NCI-H524 (cell line): ENCODE data around the gene IL23A.
"Not testable (repeated sequence)": the region's sequence is repeated elsewhere in the genome, so short reads cannot be mapped to it uniquely, and the experiment has no call there.

ENCODE experiments used
- DNase-seq, 2 experiments: peaks; one replicate each; lab custom pipeline; 2025; lab: John Stamatoyannopoulos, UW

IL23A gene

GRCh38 chr12:56326126-56326525 lies 12.6 kb upstream of the IL23A start:
- DNase-seq = no peak

DNA sequence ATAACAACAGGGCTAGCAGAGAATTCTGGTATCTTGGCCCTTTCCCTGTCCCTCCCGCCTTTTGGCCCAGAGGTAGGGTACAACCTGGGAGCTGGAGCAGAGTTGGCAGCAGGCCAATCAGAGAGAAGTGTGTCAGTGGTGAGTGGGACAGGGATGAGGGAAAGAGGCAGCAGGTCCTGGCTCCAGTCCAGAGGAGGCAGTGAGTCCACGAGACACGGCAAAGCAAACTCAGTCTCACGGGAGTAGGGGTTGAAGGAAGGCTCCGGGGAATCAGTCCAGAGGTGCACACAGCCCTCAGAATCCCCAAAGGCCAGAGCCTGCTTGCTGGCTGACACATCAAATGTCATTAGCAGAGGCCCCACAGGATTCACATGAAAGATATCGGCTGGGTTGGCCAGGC lies 12.2 kb upstream of the IL23A start:
- DNase-seq = no peak

DNA sequence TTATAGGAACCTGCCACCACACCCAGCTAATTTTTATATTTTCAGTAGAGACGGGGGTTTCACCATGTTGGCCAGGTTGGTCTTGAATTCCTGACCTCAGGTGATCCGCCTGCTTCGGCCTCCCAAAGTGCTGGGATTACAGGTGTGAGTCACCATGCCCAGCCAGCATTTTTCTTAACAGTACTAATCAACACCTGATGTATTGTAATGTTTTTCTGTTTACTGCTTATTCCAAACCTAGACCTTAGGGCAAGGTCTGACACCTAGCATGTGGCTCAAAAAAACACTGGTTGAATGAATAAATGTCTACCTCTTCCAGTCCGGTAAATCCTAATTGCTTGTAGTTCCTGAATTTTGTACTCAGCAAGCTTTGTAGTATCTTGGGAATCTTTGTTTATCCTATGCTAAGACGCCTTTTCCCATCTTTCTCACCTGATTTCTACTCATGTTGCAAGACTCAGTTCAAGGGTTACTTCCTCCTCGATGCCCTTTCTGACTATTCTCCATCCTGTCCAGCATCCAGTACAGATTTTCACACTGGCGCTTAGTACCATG lies 7.7 kb upstream of the IL23A start:
- DNase-seq = no peak

DNA sequence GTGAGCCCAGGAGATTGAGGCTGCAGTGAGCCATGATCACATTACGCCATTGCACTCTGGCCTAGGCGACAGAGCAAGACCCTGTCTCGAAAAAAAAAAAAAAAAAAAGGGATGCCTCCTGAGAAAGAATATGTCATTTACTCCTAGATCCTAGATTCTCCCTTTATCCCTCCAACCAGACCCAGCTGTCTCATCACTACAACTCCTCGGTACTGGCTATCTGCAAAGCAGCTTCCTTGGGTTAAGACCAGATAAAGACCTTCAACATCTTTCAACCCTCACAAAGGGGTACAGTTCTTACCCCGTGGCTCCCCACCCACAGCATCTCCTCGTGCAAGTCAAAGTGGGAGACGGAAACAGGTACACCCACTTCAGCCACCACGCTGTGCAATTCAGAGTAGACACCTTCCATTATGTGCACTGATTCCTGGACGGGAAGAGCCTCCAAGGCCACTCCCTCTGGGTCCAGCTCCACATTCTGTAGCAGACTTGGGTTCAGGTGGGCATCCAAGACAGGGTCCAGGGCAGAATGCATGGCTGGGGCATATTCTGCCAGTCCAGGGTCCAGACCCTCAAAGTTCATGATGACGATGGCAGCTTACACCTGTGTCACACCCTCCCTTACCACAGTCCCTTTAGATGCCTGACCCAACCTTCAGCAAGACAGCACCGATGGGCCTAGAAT lies 6.0 kb upstream of the IL23A start:
- DNase-seq = no peak

DNA sequence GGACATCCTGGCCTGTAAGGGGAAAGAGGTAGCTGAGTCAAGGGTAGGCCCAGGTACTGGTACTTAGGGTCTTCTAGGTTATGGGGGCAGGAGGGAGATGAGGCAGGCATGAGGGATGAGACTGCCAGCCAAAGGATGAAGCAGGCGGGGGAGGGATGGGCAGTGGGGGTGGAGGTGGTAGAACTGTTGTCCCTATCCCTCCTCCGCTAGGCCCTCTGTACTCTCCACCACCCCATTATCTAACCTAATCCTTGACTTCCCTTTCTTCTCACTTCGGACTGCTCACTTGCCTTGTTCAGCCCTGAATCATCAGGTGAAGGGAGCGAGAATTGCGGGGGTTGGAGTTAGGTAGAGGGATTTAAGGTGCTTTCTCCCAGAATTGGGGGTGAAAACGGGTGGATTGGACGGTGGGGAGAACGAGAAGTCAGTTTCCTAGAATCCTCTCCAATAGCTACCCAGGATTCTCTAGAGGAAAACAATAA lies 5.4 kb upstream of the IL23A start:
- DNase-seq = no peak

- peak; percentile 92 to 93 for DNase-seq
These were observed 4.8 kb upstream of the IL23A start, which contains the start of gene PAN2 for GRCh38 chr12:56333679-56334489. TSS of gene PAN2 (minus strand) at chr12:56334000. CDS start at chr12:56333094, 906 bp downstream.

- no peak for DNase-seq
These were observed 4.2 kb upstream of the IL23A start for GRCh38 chr12:56334490-56334793.

GRCh38 chr12:56335527-56335926 lies 3.2 kb upstream of the IL23A start:
- not testable (repeated sequence) for DNase-seq

- DNase-seq = no peak
These were observed 2.1 kb upstream of the IL23A start for GRCh38 chr12:56336361-56337167.

DNA sequence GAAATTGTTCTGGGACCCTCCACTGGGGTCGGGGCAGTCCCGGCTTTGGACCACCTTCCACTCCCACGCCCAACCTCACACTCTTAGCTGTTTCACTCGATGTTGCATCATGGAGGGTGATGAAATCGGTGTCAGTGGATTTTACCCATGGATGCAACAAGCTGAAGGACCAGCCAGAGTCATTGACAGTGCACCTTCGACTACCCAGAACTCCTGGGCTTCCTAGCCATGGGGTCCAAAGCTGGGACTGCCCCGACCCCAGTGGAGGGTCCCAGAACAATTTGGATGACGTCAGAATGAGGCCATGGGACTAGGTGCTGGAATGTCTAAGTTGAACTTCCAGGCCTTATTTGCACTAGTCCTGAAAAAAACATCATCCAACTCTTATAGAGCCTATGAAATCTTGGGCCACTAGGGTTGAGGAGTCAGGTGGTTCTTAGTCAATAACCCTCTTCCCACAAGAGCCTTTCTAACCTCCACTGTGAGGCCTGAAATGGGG lies 882 bp upstream of the IL23A start:
- DNase-seq = no peak

DNA sequence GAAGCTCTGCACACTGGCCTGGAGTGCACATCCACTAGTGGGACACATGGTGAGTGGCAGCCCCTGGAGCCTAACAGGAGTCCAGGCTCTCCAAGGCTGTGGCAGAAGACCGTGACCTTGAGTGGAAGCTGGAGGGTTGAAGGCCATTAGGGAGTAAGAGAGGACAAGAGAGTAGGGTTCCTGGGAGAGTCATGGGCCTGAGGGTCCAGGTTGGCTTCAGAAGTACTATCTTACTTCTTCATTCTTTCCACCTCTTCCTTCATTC lies 406 bp downstream of the IL23A start:
- DNase-seq = no peak

GRCh38 chr12:56341616-56342015 lies 2.9 kb downstream of the IL23A start:
- no peak for DNase-seq

GRCh38 chr12:56342290-56342689 lies 3.6 kb downstream of the IL23A start:
- not testable (repeated sequence) for DNase-seq

GRCh38 chr12:56346675-56347074 lies 8.0 kb downstream of the IL23A start:
- DNase-seq = no peak

DNA sequence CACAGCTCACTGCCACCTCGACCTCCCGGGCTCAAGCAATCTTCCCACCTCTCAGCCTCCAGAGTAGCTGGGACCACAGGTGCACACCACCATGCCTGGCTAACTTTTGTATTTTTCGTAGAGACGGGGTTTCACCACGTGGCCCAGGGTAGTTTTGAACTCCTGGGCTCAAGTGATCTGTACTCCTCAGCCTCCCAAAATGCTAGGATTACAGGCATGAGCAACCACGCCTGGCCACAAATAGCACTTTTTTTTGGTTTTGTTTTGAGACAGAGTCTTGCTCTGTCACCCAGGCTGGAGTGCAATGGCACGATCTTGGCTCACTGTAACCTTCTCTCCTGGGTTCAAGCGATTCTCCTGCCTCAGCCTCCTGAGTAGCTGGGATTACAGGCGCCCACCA lies 8.6 kb downstream of the IL23A start:
- not testable (repeated sequence) for DNase-seq

DNA sequence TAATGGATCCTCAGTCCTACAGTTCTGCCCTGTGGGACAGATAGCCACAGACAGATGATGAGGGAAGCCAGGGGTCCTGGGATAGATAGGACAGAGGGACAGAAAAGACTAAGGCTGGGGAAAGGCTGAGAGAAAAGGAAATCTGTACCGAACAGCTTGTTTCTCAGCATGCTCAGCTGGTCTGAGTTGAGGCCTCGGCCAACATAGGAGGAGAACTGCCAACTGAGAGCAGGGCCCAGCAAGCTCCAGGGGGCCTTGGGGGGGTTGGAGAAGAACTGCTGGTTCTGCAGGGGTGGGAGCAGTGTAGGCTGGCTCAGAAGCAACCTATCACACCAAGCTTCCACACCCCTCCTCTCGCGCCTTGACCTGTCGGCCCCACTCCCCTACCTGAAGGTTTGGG lies 10.1 kb downstream of the IL23A start:
- no peak for DNase-seq

- no peak for DNase-seq
These were observed 12.0 kb downstream of the IL23A start for GRCh38 chr12:56350662-56351061.

GRCh38 chr12:56351325-56351724 lies 12.6 kb downstream of the IL23A start:
- no peak for DNase-seq

DNA sequence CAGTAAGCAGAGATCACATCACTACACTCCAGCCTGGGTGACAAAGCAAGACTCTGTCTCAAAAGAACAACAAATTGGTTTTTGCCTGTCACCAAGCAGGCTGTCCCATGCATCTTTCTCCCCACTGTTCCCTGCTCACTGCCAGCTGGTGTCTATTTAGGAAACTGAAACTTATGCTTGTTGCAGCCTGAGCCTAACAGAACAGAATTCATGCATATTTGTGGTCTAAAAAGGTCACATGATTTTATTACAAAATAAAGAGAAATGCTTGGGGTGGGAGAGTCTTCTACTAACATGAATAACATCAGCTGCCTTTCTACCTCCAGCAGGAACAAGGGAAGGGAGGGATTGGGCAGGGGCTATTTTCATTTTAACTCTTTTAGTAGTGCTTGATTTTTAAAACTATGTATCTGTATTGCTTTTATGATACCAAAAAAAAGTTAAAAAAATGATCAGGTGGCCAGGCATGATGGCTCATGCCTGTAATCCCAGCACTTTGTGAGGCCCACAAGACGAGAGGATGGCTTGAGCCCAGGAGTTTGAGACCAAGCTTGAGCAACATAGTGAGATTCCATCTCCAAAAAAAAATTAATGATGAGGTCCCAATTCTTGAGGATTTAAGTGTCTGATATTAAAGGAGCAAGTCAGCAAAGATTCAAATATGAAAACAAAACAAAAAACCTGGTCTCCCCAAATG lies 20.3 kb downstream of the IL23A start:
- no peak for DNase-seq

DNA sequence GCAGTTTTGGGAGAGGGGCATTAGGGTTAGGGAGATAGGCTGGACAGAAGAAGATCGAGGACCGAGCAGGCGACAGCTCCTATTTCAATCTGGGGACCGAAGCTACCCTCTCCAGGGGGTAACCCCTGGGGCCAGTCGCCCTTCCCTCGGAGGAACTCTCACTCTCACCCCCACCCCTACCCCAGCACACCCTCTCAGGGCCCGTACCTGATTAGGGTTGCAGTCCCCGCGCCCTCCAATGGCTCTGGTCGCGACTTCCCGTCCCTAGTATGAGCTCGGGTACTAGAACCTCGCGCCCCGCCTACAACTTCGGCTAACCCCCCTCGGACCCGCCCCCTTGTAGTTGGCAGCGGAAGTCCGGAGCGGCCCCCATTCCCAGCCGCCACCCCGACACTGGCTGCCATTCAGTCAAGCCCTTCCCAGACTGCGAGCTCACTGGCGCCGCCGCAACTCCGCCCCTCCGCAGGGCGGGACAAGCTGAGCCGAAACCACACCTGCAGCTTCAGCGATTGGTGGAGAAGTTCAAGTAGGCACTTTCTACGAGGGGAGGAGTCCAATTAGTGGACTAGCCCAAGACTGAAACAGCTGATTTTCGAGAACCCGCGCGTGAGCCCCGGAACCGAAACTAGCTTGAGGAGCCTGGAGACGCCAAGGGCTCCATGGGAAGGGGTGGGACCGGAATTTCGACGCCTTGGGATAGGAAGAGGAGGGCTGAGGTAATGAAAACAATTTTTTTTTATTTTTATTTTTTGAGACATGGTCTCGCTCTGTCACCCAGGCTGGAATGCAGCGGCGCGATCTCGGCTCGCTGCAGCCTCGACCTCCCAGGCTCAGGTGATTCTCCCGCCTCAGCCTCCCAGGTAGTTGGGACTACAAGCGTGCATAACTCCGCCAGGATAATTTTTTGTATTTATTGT lies 21.4 kb downstream of the IL23A start, which contains the start of gene STAT2:
TSS of gene STAT2 (minus strand) at position 257 of the 917 bp plus-strand sequence. CDS start 3,536 bp downstream, outside the sequence.
- peak; percentile 97 to 99 for DNase-seq
